ENCODE data around the gene FXYD3.
A peak's percentile ranks its signal among the peaks of the same experiment; 100 is the strongest.
"Not testable (repeated sequence)": the region's sequence is repeated elsewhere in the genome, so short reads cannot be mapped to it uniquely, and the experiment has no call there.

FXYD3 gene

DNA sequence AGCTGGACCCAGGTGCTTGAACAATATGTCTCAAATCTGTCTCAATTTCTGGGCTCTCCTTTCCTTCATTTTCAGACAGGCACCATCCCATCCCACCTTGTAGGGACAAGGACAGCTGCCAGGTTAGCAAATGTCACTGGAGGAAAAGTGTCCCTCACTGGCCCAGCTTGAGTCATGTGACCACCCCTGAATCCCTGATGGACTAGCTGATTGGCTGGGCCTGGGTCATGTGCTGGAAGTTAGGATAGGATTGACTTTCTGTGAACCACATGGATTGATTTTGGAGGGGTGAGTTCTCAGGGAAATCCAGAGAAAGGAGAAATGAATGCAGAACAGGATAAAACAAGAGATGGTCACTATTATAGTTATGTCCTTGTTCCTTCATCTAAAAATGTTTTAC is 28.2 kb upstream of the FXYD3 start:
- no peak for DNase-seq

DNA sequence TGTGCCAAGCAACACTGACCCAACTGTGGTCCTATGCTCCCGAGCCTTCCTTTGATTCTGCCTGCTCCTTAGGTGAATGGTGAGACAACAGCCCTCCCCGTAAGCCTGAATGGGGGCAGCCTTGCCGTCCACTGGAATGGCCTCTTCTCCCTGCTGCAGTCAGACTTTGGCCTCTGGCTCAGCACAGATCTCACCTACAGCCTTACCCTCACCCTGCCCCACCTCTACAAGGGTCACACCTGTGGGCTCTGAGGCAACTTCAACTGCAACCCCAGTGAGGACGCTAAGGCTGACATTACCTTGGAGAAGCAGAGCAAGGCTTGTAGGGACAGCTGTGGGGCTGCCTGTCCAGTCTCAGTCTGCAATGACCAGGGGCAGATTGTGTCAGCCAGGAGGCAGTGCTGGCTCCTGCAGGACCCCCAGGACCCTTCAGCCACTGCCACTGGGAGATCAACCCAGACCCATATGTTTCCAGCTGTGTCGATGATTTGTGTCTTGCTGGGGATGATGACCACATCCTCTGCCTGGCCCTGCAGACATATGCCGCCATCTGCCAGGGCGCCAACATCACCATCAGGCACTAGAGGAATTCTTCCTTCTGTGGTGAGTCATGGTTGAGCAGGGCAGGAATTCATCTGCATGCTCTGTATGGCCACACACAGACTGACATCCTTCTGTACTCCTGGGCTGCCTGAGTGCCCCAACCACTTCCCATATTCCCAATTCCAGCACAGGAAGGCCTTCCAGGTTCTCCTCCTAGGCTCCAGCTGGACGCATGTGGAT is 27.3 kb upstream of the FXYD3 start:
- DNase-seq, result no peak

DNA sequence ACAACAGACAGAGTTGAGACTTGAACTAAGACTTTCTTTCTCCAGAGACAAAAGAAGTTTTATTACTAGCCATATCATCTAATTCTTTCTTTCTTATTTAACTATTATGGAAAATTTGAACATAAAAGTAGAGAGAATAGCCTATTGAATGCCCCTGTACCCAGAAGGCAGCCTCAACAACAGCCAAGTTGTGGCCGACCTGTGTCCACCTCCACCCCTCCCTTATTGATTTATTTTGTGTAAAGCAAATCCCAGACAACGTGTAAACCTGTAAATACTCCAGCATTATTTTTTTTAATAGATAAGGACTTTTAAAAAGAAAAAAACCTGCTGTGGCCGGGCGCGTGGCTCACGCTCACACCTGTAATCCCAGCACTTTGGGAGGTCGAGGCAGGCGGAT is 26.1 kb upstream of the FXYD3 start:
- DNase-seq, result no peak

DNA sequence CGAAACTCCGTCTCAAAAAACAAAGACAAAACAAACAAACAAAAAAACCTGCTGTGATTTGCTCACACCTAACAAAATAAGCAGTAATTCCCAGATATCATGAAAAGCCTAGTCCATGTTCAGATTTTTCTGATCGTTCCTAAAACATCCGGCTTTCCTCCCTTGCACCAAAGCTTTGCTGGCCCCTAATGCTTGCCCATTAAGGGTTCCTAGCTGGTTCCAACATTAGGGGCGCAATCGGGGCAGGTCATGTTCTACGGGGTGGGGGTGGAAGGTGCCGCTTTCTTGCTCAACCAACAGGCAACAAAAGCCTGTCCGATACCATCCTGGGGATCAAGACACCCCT is 25.5 kb upstream of the FXYD3 start:
- no peak for DNase-seq

DNA sequence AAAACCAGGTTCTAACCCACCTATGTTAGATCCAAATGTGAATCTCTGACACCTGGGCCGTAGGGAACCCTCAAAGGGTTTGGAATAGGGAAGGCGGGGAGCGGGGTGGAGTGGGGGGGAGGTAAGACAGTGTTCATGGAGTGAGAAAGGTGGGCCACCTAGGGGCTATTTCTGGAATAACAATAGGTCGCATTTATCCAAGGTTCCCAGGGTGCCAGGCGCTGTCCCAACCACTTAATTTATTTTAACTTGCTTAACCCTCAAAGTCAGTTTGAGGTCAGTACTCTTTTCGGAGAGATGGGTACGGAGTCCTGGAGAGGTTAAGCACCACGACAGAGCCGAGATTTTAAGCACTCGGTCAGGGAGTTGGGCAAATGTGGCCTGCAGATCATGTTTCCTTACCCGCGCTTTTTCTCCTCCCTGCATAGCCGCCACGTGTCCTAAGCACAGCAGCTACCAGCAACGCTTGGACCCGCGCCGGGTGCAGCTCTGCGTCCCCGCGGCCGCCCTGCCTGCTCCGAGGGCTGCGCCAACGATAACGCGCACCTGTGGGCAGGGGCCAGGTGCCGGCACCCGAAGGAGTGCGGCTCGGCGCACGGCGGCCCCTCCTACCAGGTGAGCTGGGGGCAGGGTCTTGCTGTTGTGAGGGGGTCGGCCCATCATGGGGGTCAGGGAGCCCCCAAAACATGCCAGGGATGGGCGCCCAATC is 25.0 kb upstream of the FXYD3 start:
- peak; percentile 31 to 36 for DNase-seq

DNA sequence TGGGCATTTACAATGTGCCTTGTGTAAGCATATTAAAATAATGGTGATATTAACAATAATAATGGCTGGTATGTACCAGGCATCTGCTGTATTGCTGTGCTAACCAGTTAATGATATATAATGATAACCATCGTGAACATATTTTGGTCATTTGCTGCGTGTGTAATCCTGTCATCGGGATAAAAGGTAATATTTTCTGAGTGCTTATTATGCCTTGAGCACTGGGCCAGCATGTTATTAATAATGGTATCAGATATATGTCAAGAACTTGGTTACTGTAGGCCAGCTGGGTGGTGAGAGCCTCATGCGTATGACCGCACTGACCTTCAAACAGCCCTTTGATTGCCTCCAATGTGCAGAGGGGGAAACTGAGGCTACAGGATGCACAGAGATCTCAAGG is 22.2 kb upstream of the FXYD3 start:
- DNase-seq, result no peak

DNA sequence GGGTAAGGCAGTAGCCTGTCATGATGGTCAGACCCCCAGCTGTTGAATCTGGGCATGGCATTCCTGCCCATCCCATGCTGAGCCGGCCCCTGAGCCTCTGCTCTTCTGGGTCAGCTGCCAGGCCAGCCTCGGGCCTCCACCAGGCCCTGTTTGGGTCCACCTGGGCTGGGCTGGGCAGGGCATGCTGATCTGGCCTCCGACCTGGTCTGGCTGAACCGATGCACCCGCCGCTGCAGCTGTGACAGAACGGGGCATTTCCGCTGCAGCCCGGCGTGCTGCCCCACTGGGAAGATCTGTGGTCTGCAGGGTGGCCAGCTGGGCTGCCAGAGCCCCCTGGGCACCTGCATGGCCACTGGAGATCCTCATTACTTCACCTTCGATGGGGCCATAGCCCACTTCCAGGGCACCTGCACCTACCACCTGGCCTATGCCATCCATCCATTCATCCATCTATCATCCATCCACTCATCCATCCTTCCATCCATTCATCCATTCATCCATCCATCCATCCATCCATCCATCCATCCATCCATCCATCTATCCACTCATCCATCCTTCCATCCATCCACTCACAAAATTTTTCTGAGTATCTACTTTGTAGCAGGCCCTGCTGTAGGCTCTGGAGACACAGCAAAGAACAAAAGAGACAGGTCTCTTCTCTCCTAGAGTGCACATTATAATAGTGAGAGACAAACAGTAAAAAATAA is 21.5 kb upstream of the FXYD3 start:
- no peak for DNase-seq

DNA sequence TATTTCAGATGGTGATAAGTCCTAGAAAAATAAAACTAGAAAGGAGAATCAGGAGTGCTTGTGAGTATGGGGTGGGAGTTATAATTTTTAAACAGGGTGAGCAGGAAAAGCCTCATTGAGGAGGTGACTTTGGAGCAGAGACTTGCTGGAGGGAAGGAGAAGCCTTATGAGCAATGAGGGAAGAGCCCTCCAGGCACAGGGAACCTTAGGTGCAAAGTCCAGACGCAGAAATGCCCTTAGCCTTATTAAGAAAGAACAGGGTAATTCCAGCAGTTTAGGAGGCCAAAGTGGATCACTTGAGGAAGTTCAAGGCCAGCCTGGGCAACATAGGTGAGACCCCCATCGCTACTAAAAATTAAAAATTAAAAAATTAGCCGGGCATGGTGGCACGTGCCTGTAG is 21.0 kb upstream of the FXYD3 start:
- DNase-seq, result no peak

DNA sequence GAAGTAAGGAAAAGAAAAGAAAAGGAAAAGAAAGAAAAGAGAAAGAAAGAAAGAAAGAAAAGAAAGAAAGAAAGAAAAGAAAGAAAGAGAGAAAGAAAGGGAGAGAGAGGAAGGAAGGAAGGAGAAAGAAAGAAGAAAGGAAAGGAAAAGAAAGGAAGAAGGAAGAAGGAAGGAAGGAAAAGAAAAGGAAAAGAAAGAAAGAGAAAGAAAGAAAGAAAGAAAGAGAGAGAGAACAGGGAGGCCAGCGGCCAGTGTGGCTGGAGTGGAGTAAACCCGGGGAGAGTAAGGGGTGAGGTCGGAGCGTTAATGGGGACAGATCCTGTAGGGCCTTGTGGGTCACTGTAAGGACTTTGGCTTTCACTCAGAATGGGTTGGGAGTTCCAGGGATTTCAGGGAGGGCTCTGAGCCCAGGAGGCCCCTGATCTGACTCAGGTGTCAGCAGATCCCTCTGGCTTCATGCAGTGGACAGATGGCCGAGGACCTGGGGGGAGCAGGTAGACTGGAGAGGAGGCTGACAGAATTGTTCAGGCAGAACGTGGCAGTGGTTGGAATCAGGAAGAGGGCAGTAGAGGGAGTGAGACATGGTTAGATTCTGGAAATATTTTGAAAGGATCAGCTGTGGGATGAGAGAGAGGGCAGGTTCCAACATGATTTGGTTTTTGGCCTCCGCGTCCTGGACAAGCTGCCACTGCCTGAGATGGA is 19.8 kb upstream of the FXYD3 start:
- no peak for DNase-seq

DNA sequence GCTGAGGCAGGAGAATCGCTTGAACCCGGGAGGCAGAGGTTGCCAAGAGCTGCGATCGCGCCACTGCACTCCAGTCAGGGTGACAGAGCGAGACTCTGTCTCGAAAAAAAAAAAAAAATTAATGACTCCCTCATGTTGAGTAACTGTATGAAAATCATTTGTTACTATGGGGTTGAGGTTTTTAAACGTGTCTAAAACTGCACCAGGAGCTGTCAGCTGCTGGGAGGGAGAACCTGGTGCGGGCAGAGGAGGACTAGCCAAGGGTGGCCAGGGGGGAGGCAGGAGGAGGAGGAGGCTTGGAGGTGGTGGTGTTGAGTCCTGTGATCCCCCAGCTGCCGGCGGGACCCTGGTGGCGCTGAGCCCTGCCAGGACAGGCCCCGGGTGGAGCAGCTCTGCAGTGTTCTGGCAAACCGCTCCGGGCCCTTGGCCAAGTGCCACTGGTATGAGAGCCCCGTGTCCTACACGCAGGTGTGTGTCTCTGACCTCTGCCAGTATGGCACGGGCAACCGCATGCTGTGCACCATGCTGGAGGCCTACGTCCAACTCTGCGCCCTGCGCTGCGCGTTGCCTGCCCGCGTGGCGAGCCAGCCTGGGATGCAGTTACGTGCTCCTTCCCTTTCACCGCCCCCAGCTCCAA is 17.1 kb upstream of the FXYD3 start:
- DNase-seq, result no peak

DNA sequence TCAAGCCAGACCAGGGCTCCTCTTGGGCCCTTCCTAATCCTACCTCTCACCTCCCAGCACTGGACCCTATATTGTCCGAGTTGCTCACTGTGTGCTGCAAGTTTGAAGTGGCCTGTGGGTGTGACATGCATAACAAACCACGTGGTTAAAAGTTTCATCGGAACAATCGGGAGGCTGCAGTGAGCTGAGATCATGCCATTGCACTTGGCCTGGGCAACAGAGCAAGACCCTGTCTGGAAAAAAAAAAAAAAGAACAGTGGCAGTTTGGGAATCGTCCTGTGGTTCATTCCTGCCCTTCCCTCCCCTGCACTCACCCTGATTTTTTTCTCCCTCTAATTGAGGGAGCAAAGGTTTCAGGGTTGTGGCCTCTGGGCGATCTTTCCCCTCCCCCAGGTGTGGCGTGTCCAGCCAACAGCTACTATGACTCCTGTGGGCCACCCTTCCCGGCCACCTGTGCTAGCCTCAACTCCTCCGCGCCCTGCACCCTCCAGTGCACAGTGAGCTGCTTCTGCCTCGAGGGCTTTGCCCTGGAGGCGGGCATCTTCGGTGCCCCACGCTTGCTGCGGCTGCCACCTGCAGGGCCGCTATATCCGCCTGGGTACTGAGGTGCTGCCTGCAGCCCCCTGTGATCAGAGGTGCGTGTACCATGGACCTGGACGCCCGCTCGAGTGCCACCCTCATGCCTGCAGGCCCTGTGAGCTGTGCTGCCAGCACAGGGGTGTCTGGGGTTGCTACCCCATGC is 16.3 kb upstream of the FXYD3 start:
- DNase-seq, result no peak

DNA sequence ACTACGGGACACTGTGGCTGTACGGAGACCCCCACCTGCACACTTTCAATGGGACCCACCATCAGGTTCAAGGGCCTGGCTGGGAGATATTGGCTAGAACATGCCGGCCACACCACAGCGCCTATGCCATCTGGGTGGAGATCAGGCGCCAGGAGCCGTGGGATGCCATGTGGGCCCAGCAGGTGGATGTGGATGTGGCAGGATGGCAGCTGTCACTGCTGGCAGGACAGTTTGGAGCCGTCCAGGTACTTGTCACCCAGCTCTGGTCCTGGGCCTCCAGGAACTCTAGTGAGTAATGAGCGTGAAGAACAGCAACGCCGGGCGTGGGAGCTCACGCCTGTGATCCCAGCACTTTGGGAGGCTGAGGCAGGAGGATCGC is 15.7 kb upstream of the FXYD3 start:
- no peak for DNase-seq

DNA sequence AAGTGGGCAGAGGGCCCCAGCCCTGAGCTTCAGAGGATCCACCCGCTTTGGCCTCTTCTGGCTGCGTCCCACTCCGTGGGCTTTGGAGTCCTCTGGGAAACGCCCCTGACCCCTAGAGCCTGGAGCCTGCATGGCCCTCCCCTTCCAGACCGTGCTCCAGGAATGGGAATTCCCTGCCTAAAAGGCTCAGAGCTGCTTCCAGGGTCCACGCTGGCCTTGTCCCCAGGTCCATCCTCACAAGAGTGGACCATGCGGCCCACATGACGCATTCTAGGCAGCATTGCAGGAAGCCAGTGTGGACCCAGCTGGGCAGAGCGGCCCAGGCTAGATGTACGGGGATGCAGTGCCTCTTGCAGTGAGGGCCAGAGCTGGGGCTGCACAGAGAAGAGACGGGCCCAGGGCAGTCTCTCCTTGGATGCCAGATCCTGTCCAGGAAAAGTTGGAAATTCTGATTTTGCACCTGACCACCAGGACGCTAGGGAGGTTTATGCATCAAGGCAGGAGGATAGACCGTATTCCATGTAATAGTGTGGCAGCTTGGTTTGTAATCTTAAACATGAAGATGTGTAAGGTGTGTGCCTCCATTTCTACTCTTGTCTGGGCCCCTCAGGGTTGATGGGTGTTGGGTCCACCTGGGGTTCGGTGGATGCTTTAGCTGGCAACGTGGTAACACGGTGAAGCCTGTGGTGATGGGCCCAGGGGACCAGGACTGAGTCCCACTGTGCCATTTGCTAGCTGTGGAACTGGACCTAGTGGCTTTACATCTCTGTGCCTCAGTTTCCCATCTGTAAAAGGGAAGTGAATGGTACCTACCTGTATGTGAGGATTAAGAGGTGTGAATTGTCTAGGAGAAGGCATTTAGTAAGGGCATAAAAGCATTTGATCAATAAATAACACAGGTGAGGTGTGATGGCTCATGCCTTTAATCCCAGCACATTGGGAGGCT is 14.8 kb upstream of the FXYD3 start:
- DNase-seq, result no peak

DNA sequence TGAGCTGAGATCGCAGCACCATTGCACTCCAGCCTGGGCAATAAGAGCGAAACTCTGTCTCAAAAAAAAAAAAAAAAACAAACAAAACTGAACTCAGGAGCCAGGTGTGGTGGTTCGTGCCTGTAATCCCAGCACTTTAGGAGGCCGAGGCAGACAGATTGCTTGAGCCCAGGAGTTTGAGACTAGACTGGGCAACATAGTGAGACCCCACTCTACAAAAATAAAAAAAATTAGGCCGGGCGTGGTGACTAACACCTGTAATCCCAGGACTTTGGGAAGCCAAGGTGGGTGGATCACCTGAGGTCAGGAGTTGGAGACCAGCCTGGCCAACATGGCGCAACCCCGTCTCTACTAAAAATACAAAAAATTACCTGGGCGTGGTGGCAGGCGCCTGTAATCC is 13.7 kb upstream of the FXYD3 start:
- DNase-seq, result not testable (repeated sequence)

DNA sequence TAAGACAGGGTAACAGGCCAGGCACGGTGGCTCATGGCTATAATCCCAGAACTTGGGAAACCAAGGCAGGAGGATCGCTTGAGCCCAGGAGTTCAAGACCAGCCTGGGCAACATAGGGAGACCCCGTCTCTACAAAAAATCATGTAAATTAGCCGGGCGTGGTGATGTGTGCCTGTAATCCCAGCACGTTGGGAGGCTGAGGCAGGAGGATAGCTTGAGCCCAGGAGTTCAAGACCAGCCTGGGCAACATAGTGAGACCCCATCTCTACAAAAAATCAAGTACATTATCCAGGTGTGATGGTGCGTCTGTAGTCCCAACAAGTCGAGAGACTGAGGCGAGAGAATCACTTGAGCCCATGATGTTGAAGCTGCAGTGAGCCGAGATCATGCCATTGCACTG is 12.0 kb upstream of the FXYD3 start:
- DNase-seq, result not testable (repeated sequence)

DNA sequence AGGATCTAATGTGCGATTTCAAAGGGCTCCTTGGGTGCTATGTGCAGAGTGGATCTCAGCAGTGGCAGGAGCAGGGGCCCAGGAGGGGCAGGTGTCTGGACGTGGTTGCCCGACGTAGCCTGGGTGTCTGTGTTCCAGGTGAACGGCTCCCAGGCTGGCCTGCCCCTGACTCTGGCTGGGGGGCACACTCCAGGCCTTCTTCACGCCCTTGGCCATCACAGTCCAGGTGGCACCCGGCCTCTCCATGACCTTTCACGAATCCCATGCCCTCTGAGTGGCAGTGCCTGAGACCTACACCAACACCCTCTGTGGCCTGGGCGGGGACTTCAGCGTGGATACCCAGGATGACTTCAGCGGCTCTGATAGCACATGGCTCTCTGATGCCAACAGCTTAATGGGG is 11.3 kb upstream of the FXYD3 start:
- DNase-seq, result no peak

DNA sequence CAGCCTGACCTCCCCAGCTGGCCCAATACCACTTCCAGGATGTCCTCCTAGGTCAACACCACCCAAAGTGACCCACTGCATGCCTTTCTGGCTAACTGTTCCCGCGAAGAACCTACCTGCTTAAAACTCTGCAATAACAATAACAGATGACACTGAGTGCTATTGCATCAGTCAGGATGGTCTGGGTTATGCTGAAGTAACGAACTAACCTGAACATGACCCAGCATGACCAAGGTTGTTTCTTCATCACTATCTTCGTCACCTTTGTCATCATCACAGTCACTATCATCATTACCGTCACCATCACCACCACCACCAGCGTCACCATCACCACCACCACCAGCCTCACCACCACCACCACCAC is 10.6 kb upstream of the FXYD3 start:
- no peak for DNase-seq

DNA sequence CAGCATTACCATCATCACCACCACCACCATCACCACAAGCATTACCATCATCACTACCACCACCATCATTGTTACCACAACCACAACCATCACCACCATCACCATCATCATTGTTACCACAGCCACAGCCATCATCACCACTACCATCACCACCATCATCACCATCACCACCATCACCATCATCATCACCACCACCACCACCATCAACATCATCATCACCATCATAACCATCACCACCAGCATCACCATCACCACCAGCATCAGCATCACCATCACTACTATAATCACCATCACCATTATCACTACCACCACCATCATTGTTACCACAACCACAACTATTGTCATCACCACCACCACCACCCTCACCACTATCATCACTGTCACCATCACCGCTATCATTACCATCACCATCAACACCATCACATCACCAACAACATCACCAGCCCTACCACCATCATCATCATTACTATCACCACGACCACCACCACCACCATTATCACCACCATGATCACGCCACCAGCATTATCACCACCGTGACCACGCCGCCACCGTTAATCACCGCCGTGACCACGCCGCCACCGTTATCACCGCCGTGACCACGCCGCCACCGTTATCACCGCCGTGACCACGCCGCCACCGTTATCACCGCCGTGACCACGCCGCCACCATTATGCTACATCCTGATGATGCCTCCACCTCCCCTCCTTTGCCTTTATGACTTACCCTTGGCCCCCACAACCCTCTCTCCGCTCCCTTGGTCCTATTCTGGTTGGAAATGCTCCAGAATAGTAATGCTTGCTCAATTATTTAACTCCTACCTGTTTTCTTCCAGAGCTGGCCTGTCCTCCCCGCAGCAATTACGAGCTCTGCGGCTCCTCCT is 10.0 kb upstream of the FXYD3 start:
- DNase-seq, result no peak

DNA sequence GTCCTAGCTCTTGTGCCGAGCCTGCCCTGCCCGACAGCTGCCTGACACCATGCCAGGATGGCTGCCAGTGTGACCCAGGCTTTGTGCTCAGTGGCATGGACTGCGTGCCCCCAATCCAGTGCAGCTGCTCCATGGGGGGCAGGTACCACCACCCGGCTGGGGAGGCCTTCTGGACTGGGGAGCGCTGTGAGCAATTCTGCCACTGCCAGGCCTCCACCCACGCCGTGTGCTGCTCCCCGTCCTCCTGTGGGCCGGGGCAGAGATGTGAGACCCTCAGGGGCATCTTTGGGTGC is 9.4 kb upstream of the FXYD3 start:
- DNase-seq, result no peak

DNA sequence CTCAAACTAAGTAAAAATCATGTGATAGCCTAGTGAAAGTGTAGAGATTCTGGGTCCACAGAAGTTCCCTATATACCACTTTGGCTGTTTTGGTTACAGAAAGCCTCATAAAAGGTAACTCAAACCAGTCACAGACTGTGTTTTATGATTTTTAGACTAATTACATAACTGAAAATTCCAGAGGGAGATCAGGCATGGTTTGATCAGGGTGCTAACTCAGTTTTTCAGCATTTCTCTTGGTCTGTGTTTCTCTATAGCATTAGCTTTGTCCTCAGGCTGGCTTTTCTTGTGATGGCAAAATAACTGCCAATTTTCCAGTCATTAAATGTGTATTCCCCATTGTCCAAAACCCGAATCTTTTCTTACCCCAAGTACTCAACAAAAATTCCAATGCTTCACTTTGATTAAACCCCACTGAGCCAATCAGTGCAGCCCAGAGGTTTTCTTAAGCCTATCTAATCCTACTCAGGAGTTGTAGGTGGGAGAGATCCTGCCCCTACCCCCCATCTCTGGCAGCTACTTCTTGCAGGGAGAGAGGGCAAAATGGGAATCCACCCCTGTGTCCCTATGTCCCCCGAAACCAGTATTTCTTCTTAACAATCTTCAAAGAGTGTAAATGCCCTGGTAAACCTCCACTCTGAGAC is 8.6 kb upstream of the FXYD3 start:
- no peak for DNase-seq
